ENCODE measurements around the gene KDSR.

The KDSR gene

GRCh38 chr18:63367053-63367953 is at the start of gene KDSR:
Gene KDSR, minus strand, starts transcription at chr18:63367206. Its CDS starts 88 bp downstream, at chr18:63367118.
- DNase-seq, result peak; percentile 81

- no peak for DNase-seq
These were observed 45.9 kb upstream of the KDSR start for GRCh38 chr18:63412953-63413352.

GRCh38 chr18:63410792-63411191 is 43.8 kb upstream of the KDSR start:
- DNase-seq, result no peak

- no peak for DNase-seq
These were observed 42.3 kb upstream of the KDSR start for GRCh38 chr18:63409301-63409700.

GRCh38 chr18:63407734-63408133 is 40.7 kb upstream of the KDSR start:
- DNase-seq, result no peak

GRCh38 chr18:63405986-63406385 is 39.0 kb upstream of the KDSR start:
- no peak for DNase-seq

GRCh38 chr18:63402246-63403162 is 35.5 kb upstream of the KDSR start:
- no peak for DNase-seq

GRCh38 chr18:63399300-63399699 is 32.3 kb upstream of the KDSR start:
- DNase-seq, result no peak

- DNase-seq, result no peak
These were observed 30.3 kb upstream of the KDSR start for GRCh38 chr18:63397349-63397748.

GRCh38 chr18:63395503-63395902 is 28.5 kb upstream of the KDSR start:
- DNase-seq, result no peak

GRCh38 chr18:63394954-63395353 is 27.9 kb upstream of the KDSR start:
- no peak for DNase-seq

- no peak for DNase-seq
These were observed 20.9 kb upstream of the KDSR start for GRCh38 chr18:63387861-63388260.

GRCh38 chr18:63382843-63383242 is 15.8 kb upstream of the KDSR start:
- no peak for DNase-seq

- no peak for DNase-seq
These were observed 12.6 kb upstream of the KDSR start for GRCh38 chr18:63379639-63379962.

- no peak for DNase-seq
These were observed 12.1 kb upstream of the KDSR start for GRCh38 chr18:63378919-63379638.

GRCh38 chr18:63377275-63377980 is 10.4 kb upstream of the KDSR start:
- DNase-seq, result no peak

- DNase-seq, result no peak
These were observed 9.5 kb upstream of the KDSR start for GRCh38 chr18:63376538-63376937.

GRCh38 chr18:63374540-63374939 is 7.5 kb upstream of the KDSR start:
- DNase-seq, result no peak

- no peak for DNase-seq
These were observed 6.2 kb upstream of the KDSR start for GRCh38 chr18:63373161-63373560.

- no peak for DNase-seq
These were observed 1.6 kb upstream of the KDSR start for GRCh38 chr18:63368611-63369010.

- no peak for DNase-seq
These were observed 573 bp downstream of the KDSR start for GRCh38 chr18:63366213-63367052.

GRCh38 chr18:63365876-63366212 is 1.2 kb downstream of the KDSR start:
- no peak for DNase-seq

Measured in NCI-H187 treated with DMSO at 0.1 percent for 48 hours (cell line).